T-helper 22 cell (primary cell): Measurements from ENCODE around the gene TSEN34.
"Not testable (repeated sequence)": the region's sequence is repeated elsewhere in the genome, so short reads cannot be mapped to it uniquely, and the experiment has no call there.

Source experiments
- DNase-seq: peaks from one replicate; pipeline ENCODE4 v3.0.0-alpha.2; 2020; ENCODE audit warnings: low read depth

Gene TSEN34

DNA sequence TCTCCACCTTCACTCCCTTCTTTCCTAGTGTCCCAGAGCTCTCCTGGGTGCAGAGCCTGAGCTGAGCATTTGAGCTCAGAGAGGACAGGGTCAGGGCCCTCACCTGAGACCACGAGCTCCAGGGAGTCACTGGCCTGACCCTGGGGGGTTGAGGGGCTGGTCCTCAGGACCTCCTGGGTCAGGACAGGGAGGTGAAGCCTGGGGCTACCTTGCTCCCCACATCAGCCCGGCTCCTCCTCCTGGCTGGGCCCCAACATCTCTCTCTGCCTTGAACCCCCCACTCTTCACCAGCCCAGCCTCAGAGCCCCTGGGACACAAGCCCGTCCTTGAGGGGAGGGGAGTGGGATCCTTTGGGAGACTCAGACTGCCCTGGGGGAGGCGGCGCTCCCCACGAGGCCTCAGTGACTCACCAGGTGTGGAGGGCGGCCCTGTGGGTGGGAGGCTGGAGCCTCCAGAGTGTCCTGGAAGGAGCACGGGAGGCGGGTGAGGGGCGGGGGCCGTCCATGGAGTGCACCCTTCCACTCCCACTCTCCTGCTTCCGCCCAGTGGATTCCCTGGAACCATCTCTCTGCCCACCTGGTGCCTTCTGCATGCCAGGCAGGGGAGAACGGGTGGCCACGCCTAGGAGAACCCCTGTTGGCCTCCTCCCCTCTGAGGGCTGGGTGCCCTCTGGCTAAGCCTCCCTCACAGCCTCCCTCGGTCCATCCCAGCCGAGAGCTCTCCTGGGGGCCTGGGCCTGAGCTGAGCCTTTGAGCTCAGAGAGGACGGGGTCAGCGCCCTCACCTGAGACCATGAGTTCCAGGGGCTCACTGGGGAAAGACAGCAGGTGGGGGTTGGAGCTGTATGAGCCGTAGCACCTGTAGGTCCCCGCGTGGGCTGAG is 48.6 kb downstream of the TSEN34 start:
- DNase-seq = not testable (repeated sequence)

DNA sequence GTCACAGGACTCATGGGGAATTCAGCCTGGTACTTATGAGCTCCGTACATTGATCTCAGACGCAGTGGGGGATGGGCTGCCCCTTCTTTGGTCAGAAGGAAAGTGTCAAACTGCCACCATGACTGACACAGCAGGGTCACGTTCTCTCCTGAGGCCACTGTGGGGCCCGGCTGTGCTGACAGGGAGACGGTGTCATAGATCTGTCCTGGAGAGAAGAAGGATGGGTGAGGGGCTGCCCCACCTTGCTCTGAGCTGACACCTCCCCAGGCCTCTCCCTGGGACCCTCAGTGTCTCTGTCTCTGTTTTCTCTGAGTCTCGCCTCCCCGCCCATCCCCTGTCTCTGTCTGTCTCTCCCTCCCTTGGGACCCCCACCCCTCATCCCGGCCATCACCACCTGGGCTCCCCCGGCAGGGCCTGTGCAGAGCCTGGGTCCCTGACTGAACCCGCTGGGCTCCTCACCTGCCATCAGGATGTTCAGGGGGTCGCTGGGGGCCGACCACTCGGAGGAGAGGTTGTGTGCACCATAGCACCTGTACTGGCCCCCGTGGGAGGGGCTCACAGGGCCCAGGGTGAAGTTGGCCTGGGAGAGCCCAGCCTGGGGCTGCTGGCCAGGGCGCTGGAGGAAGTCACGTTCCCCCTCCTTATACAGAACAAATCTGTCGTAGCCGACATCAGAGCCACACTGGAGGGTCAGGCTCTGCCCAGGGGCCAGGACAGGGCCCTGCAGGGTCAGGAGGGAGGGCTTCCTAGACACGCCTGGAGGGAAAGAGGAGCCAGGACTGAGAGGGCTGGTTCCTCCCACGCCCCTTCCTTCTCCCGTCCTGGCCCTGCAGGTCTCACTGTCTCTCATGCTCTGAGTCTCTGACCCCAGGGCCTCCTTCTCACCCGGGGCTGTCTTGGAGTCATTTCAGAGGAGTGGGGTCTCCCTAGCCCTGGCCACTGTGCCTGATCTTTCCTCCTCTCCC is 49.5 kb downstream of the TSEN34 start:
- DNase-seq = not testable (repeated sequence)

DNA sequence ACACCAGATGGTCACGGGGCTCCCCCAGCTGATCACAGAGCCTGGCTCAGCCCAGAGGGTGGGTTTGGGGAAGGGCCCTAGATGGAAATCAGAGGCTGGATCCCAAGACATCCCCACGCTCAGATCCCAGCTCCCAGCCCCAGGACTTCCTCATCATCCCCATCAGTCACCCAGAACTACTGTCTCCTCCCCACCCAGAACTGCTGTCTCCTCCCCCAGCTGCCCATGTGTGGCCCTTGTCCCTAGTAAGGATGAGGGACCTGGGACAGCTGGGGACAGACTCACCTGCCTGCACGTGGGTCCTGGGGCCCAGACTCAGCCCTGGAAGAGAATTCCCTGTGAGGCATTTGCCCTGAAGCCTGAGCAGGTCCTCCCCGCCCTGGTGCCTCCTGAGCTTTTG is 51.1 kb downstream of the TSEN34 start:
- DNase-seq = not testable (repeated sequence)

DNA sequence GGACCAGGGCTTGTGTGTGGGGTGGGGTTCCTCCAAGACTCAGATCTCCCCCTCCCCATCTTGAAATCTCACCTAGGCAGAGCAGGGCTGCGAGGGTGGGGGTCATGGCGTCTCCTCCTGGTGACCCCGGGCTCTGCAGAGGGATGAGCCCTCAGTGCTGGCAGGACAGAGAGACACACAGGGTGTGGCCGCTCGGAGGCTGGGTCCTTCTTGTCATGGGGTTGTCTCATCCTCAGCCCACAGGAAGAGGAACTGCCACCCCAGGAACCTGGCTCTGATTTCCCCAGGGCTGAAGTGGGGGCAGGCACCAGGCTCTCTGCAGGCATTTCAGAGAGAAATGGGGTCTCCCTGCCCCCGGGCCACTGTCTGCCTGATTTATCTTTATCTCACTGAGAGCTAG is 51.5 kb downstream of the TSEN34 start, which contains the start of gene LILRA6:
Gene LILRA6 (minus strand): TSS at position 145 of the 400 bp plus-strand sequence.
- DNase-seq = not testable (repeated sequence)

DNA sequence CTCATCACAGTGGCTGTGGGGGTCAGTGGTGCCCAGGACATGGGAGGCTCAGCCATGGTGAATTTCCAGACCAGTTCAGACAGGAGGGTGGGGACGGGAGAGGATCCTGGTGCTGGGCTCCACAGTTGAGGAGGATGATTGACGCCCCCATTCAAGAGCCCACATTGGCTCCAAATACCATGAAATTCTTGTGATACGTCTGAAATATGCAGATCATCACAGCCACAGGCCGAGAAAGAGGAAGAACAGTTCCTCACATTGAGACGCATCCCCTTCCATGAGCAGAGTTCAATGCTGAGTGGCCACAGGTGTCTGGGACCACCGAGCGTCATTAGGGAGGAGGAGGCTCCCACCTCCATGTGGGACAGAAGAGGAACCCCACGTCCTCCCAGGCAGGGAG is 52.7 kb downstream of the TSEN34 start:
- DNase-seq = not testable (repeated sequence)
